ENCODE measurements around the gene ITGA2. TPM values are rescaled to one million over a fixed set of nuclear protein-coding genes. Genes with fewer than 3 reads are reported as not detected.

The ITGA2 gene
- total RNA-seq, 1 experiment from 2014 or later, result 0.69 TPM

GRCh38 chr5:52981507-52981906, 7.6 kb upstream of the ITGA2 start:
- Histone ChIP-seq H3K4me1 (ENCODE audit: insufficient read depth, low read length, poor library complexity, severe bottlenecking) (no peaks in the 10 kb centered on the region), H3K27me3 (replicated peaks; ENCODE audit: insufficient read depth, low read depth, low read length, poor library complexity) (no peaks in the 10 kb centered on the region), H3K4me3 (ENCODE audit: low read depth, low read length, poor library complexity, severe bottlenecking) (no peak overlapping the region), H3K36me3 (ENCODE audit: insufficient read depth, low read length, poor library complexity, severe bottlenecking) (no peaks in the 10 kb centered on the region), H3K27ac (ENCODE audit: low read depth, low read length, poor library complexity, severe bottlenecking) (no peak overlapping the region), H3K9me3 (ENCODE audit: low read depth, low read length, poor library complexity, severe bottlenecking) (peaks cover 5% of the 10 kb centered on the region)
- ChIA-PET CTCF (no interaction called here), POLR2A (ENCODE audit: low non-redundant PET) (no interaction called here)
- no peak for TF ChIP-seq CTCF (conservative IDR thresholded peaks at IDR 0.05; ENCODE audit: low read depth, low read length)
- no peak for TF ChIP-seq EZH2 (IDR thresholded peaks at IDR 0.05; ENCODE audit: borderline replicate concordance, low read depth, low read length, poor library complexity, severe bottlenecking)
- DNase-seq (ENCODE audit: low spot score), result no peak
- intact Hi-C loops (cut with micrococcal nuclease; ENCODE audit: unreplicated experiment), result no loop called here
- BruUV-seq (replicated peaks), result no TSS peak

GRCh38 chr5:52983731-52984636, 5.2 kb upstream of the ITGA2 start:
- no TSS peak for BruUV-seq (replicated peaks)
- intact Hi-C loops (cut with micrococcal nuclease; ENCODE audit: unreplicated experiment), result no loop called here
- POLR2A ChIA-PET (ENCODE audit: low non-redundant PET), result no interaction called here
- no peaks in the 10 kb centered on the region for H3K4me1 ChIP-seq (ENCODE audit: insufficient read depth, low read length, poor library complexity, severe bottlenecking)
- CTCF ChIA-PET, result no interaction called here
- no peak overlapping the region for H3K4me3 ChIP-seq (ENCODE audit: low read depth, low read length, poor library complexity, severe bottlenecking)
- TF ChIP-seq CTCF (conservative IDR thresholded peaks at IDR 0.05; ENCODE audit: low read depth, low read length), result no peak
- TF ChIP-seq EZH2 (IDR thresholded peaks at IDR 0.05; ENCODE audit: borderline replicate concordance, low read depth, low read length, poor library complexity, severe bottlenecking), result no peak
- H3K27me3 ChIP-seq (replicated peaks; ENCODE audit: insufficient read depth, low read depth, low read length, poor library complexity), result peaks cover 8% of the 10 kb centered on the region
- H3K9me3 ChIP-seq (ENCODE audit: low read depth, low read length, poor library complexity, severe bottlenecking), result no peaks in the 10 kb centered on the region
- H3K36me3 ChIP-seq (ENCODE audit: insufficient read depth, low read length, poor library complexity, severe bottlenecking), result no peaks in the 10 kb centered on the region
- no peak for DNase-seq (ENCODE audit: low spot score)
- no peak overlapping the region for H3K27ac ChIP-seq (ENCODE audit: low read depth, low read length, poor library complexity, severe bottlenecking)

GRCh38 chr5:52985306-52985705, 3.8 kb upstream of the ITGA2 start:
- ChIA-PET POLR2A (ENCODE audit: low non-redundant PET) (no interaction called here), CTCF (no interaction called here)
- no peak for TF ChIP-seq EZH2 (IDR thresholded peaks at IDR 0.05; ENCODE audit: borderline replicate concordance, low read depth, low read length, poor library complexity, severe bottlenecking)
- H3K27ac ChIP-seq (ENCODE audit: low read depth, low read length, poor library complexity, severe bottlenecking), result no peak overlapping the region
- DNase-seq (ENCODE audit: low spot score), result no peak
- H3K36me3 ChIP-seq (ENCODE audit: insufficient read depth, low read length, poor library complexity, severe bottlenecking), result no peaks in the 10 kb centered on the region
- no peaks in the 10 kb centered on the region for H3K9me3 ChIP-seq (ENCODE audit: low read depth, low read length, poor library complexity, severe bottlenecking)
- intact Hi-C loops (cut with micrococcal nuclease; ENCODE audit: unreplicated experiment), result no loop called here
- H3K4me3 ChIP-seq (ENCODE audit: low read depth, low read length, poor library complexity, severe bottlenecking), result no peak overlapping the region
- BruUV-seq (replicated peaks), result no TSS peak
- H3K4me1 ChIP-seq (ENCODE audit: insufficient read depth, low read length, poor library complexity, severe bottlenecking), result no peaks in the 10 kb centered on the region
- peaks cover 14% of the 10 kb centered on the region for H3K27me3 ChIP-seq (replicated peaks; ENCODE audit: insufficient read depth, low read depth, low read length, poor library complexity)
